ENCODE results near the gene KCNAB2. TPM values are rescaled to one million over a fixed set of nuclear protein-coding genes. Genes with fewer than 3 reads are reported as not detected.

KCNAB2 gene
- total RNA-seq, 1 donor from 2014 or later, result 17.9 TPM

DNA sequence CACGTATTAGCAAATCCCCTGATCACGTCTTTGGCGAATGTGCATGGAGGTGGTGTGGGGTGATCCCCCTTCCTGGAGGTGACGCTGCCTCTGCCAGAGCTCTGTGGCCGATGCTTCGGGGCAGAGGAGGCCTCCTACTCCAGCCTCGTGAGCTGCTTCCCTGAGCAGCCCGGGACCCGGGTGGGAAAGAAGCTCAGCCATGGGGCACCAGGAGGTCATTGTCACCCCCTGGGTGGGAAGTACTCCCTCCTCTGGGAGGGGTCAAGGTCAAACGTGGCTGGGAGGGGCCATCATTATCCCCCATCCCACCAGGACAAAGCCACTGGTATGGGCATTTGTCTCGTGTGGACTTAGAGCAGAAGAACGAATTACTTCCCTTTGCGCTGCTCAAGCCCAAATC lies 40.7 kb downstream of the KCNAB2 start:
- Histone ChIP-seq H3K4me3 (no peak overlapping the region), H3K4me1 (no peaks in the 10 kb centered on the region), H3K27me3 (no peaks in the 10 kb centered on the region), H3K36me3 (no peaks in the 10 kb centered on the region), H3K27ac (no peak overlapping the region), H3K9me3 (no peaks in the 10 kb centered on the region)
- TF ChIP-seq, protein P1, sequence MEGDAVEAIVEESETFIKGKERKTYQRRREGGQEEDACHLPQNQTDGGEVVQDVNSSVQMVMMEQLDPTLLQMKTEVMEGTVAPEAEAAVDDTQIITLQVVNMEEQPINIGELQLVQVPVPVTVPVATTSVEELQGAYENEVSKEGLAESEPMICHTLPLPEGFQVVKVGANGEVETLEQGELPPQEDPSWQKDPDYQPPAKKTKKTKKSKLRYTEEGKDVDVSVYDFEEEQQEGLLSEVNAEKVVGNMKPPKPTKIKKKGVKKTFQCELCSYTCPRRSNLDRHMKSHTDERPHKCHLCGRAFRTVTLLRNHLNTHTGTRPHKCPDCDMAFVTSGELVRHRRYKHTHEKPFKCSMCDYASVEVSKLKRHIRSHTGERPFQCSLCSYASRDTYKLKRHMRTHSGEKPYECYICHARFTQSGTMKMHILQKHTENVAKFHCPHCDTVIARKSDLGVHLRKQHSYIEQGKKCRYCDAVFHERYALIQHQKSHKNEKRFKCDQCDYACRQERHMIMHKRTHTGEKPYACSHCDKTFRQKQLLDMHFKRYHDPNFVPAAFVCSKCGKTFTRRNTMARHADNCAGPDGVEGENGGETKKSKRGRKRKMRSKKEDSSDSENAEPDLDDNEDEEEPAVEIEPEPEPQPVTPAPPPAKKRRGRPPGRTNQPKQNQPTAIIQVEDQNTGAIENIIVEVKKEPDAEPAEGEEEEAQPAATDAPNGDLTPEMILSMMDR (IDR thresholded peaks at IDR 0.05), result no peak
- DNase-seq (ENCODE audit: low spot score in 2 of 2), result no peak
- intact Hi-C loops (cut with DNase I), result no loop called here

DNA sequence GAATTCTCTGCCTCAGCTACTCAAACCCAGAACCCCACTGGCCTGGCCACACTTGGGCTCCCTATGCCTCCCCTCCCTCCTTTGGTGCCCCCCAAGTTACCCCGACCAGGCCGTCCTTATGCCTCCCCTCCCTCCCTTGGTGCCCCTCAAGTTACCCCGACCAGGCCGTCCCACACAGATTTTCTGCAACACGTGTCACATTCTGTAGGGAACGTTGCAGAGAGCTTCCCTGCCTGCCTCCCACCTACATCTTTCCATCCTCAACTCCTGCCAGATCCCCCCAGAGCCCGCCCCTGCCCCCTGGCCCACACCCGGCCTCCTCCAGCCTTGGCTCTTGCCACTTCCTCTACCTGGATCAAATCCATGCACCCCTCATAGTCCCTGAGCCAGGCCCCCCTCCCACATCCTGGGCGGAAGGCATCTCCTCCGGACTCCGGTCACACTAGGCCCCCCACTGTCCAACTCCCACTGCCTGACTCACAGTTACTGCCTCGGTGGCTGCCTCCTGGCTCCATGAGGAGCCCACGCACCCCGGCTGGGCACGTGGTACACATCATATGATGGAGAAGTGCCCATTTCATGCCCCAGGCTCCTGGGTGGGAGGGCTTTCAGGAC lies 41.2 kb downstream of the KCNAB2 start:
- H3K9me3 ChIP-seq, result no peaks in the 10 kb centered on the region
- DNase-seq (ENCODE audit: low spot score in 2 of 2), result no peak
- H3K27me3 ChIP-seq, result no peaks in the 10 kb centered on the region
- H3K4me3 ChIP-seq, result no peak overlapping the region
- intact Hi-C loops (cut with DNase I), result no loop called here
- no peaks in the 10 kb centered on the region for H3K4me1 ChIP-seq
- TF ChIP-seq, protein P1 (IDR thresholded peaks at IDR 0.05), result no peak
- no peak overlapping the region for H3K27ac ChIP-seq
- no peaks in the 10 kb centered on the region for H3K36me3 ChIP-seq

DNA sequence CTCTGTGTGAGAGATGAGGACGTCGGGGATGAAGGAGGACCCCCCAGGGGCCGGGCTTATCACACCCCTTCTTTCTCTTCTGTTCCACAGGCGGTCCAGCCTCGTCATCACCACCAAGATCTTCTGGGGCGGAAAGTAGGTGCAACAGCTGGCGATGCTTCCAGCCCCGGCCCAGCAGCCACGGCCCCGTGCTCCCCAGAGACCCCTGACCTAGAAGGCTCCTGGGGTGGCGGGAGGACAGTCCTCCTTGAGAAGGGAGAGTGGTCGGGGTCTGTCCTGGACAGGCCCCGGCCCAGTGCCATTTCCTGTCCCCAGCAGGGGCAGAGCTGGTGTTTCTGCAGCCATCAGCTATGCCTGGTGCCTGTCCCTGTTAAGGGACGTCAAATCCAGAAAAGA lies 41.7 kb downstream of the KCNAB2 start:
- Histone ChIP-seq H3K36me3 (no peaks in the 10 kb centered on the region), H3K27ac (no peak overlapping the region), H3K4me1 (no peaks in the 10 kb centered on the region), H3K27me3 (no peaks in the 10 kb centered on the region), H3K4me3 (no peak overlapping the region), H3K9me3 (no peaks in the 10 kb centered on the region)
- intact Hi-C loops (cut with DNase I), result no loop called here
- TF ChIP-seq, protein P1 (IDR thresholded peaks at IDR 0.05), result no peak
- DNase-seq (ENCODE audit: low spot score in 2 of 2), result no peak

DNA sequence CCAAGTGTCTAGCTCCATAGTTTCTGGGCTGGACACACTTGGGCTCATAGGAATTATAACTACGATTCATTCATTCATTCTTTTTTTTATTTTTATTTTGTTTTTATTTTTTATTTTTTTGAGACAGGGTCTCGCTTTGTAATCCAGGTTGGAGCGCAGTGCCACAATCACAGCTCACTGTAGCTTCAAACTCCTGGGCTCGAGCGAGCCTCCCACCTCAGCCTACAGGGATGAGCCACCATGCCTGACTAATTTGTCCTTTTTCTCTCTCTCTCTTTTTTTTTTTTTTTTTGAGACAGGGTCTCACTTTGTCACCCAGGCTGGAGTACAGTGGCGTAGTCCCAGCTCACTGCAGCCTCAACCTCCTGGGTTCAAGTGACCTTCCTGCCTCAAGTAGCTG lies 42.3 kb downstream of the KCNAB2 start:
- Histone ChIP-seq H3K27ac (no peak overlapping the region), H3K36me3 (no peaks in the 10 kb centered on the region), H3K9me3 (no peaks in the 10 kb centered on the region), H3K4me1 (no peaks in the 10 kb centered on the region), H3K27me3 (no peaks in the 10 kb centered on the region), H3K4me3 (no peak overlapping the region)
- no peak for DNase-seq (ENCODE audit: low spot score in 2 of 2)
- intact Hi-C loops (cut with DNase I), result no loop called here
- TF ChIP-seq, protein P1 (IDR thresholded peaks at IDR 0.05), result no peak

DNA sequence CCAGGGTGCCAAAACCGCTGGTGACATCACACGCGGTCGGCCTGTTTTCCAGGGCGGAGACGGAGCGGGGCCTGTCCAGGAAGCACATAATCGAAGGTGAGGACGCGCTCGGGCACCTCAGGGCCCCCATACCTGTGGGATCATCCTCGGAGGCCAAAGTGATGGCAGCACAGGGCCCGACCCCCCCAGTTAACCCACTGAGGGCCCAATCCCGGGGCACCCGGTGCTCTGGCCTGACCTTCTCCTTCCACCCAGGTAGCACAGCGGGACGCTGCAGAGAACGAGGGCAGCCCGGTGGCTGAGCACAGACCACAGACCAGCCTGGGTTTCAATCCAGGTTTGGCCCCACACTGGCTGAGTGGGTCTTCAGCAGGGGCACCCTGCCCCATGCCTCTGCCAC lies 43.3 kb downstream of the KCNAB2 start:
- H3K36me3 ChIP-seq, result no peaks in the 10 kb centered on the region
- no peaks in the 10 kb centered on the region for H3K4me1 ChIP-seq
- TF ChIP-seq, protein P1 (IDR thresholded peaks at IDR 0.05), result no peak
- no peaks in the 10 kb centered on the region for H3K9me3 ChIP-seq
- H3K27ac ChIP-seq, result no peak overlapping the region
- no peak for DNase-seq (ENCODE audit: low spot score in 2 of 2)
- no peaks in the 10 kb centered on the region for H3K27me3 ChIP-seq
- no peak overlapping the region for H3K4me3 ChIP-seq
- intact Hi-C loops (cut with DNase I), result no loop called here

DNA sequence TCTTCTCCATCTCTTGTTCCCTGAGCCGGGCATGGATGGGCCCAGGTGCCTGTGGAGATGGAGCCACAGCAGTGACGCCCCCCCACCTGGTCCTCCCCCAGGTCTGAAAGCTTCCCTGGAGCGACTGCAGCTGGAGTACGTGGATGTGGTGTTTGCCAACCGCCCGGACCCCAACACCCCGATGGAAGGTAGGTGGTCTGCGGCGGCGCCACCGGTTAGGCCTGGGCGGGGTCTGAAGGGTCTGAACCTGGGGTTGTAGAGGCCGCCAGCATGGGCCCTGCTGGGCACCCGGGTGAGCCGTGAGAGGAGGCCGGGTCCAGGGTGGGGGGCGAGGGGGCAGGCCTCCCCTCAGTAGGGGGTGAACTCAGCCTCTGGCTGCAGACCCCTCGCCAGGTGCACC lies 44.6 kb downstream of the KCNAB2 start:
- no peak overlapping the region for H3K4me3 ChIP-seq
- intact Hi-C loops (cut with DNase I), result no loop called here
- no peaks in the 10 kb centered on the region for H3K9me3 ChIP-seq
- no peak for DNase-seq (ENCODE audit: low spot score in 2 of 2)
- H3K36me3 ChIP-seq, result no peaks in the 10 kb centered on the region
- H3K27ac ChIP-seq, result no peak overlapping the region
- no peaks in the 10 kb centered on the region for H3K27me3 ChIP-seq
- H3K4me1 ChIP-seq, result no peaks in the 10 kb centered on the region
- TF ChIP-seq, protein P1 (IDR thresholded peaks at IDR 0.05), result no peak
